Endothelial cell of umbilical vein (primary cell): ENCODE results near the gene VPREB3.

Source experiments
- JUN ChIP-seq: IDR thresholded peaks from 2 replicates; pipeline ENCODE4 v1.6.1; 2011; ENCODE audit warnings: borderline replicate concordance, low read depth; ENCODE audit not compliant: insufficient read length, insufficient read depth
- MYC ChIP-seq: IDR thresholded peaks from one replicate; pipeline ENCODE4 v1.6.1; 2011; ENCODE audit warnings: mild to moderate bottlenecking, low read depth, low read length
- POLR2A ChIP-seq: IDR thresholded peaks from 2 replicates; pipeline ENCODE4 v1.6.1; 2012; ENCODE audit warnings: low read depth, mild to moderate bottlenecking, control low read depth, low read length
- POLR2AphosphoS5 ChIP-seq: IDR thresholded peaks from 2 replicates; pipeline ENCODE4 v1.6.1; 2012; ENCODE audit warnings: low read depth, mild to moderate bottlenecking, control low read depth, low read length, moderate library complexity; ENCODE audit not compliant: insufficient read depth
- TF ChIP-seq, protein P1 (sequence below), 2 donors: IDR thresholded peaks; 1 replicate in 1 of 2; 2 replicates in 1 of 2; pipeline ENCODE4 v1.5.1; 2011; ENCODE audit warnings: low read length in 2 of 2, mild to moderate bottlenecking in 2 of 2, moderate library complexity in 2 of 2, control low read depth in 1 of 2, inconsistent platforms in 1 of 2, low read depth in 1 of 2; ENCODE audit not compliant: insufficient read depth in 1 of 2; ENCODE audit errors: extremely low read depth in 1 of 2
- TF ChIP-seq, protein P2 (sequence below): IDR thresholded peaks from 2 replicates; pipeline ENCODE4 v1.6.1; 2011; ENCODE audit not compliant: insufficient read depth, insufficient read length

GRCh38 chr22:23764899-23765881 lies 11.0 kb upstream of the VPREB3 start:
- TF ChIP-seq, protein P1, sequence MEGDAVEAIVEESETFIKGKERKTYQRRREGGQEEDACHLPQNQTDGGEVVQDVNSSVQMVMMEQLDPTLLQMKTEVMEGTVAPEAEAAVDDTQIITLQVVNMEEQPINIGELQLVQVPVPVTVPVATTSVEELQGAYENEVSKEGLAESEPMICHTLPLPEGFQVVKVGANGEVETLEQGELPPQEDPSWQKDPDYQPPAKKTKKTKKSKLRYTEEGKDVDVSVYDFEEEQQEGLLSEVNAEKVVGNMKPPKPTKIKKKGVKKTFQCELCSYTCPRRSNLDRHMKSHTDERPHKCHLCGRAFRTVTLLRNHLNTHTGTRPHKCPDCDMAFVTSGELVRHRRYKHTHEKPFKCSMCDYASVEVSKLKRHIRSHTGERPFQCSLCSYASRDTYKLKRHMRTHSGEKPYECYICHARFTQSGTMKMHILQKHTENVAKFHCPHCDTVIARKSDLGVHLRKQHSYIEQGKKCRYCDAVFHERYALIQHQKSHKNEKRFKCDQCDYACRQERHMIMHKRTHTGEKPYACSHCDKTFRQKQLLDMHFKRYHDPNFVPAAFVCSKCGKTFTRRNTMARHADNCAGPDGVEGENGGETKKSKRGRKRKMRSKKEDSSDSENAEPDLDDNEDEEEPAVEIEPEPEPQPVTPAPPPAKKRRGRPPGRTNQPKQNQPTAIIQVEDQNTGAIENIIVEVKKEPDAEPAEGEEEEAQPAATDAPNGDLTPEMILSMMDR (IDR thresholded peaks at IDR 0.05; ENCODE audit: extremely low read depth in 1 of 2, insufficient read depth in 1 of 2, low read depth in 1 of 2, low read length in 2 of 2): no peak
- no peak for TF ChIP-seq POLR2AphosphoS5
- TF ChIP-seq JUN: no peak
- TF ChIP-seq POLR2A: no peak
- TF ChIP-seq MYC: no peak
- TF ChIP-seq, protein P2, sequence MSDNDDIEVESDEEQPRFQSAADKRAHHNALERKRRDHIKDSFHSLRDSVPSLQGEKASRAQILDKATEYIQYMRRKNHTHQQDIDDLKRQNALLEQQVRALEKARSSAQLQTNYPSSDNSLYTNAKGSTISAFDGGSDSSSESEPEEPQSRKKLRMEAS: no peak
